GM12878 (cell line): Measurements from ENCODE around the gene CCNJ. TPM values are rescaled to one million over a fixed set of nuclear protein-coding genes. Genes with fewer than 3 reads are reported as not detected.

ENCODE experiments used
- BACH1 ChIP-seq: fragments of 450-650 bp; IDR thresholded peaks from 2 replicates; pipeline ENCODE4 v1.6.1; 2017; ENCODE audit warnings: mild to moderate bottlenecking, borderline replicate concordance
- BCL11A ChIP-seq: IDR thresholded peaks from 2 replicates; pipeline ENCODE4 v1.6.1; 2011; ENCODE audit warnings: low read depth, low read length
- BCL3 ChIP-seq: IDR thresholded peaks from 2 replicates; pipeline ENCODE4 v1.6.1; 2011; ENCODE audit warnings: borderline replicate concordance, low read depth, mild to moderate bottlenecking, moderate library complexity, low read length; ENCODE audit not compliant: insufficient read depth, poor library complexity, severe bottlenecking
- CEBPZ ChIP-seq: fragments of 150-350 bp; IDR thresholded peaks from 2 replicates; pipeline ENCODE4 v1.6.1; 2016; ENCODE audit warnings: low read depth, low read length
- HCFC1 ChIP-seq: fragments of 150-350 bp; IDR thresholded peaks from 2 replicates; pipeline ENCODE4 v1.6.1; 2014; ENCODE audit warnings: low read length
- MLLT1 ChIP-seq: fragments of 450-650 bp; IDR thresholded peaks from 2 replicates; pipeline ENCODE4 v1.6.1; 2016; ENCODE audit warnings: mild to moderate bottlenecking
- MTA2 ChIP-seq: fragments of 450-650 bp; IDR thresholded peaks from 2 replicates; pipeline ENCODE4 v1.6.1; 2016; ENCODE audit warnings: low read depth, mild to moderate bottlenecking, moderate library complexity
- NBN ChIP-seq: fragments of 450-650 bp; IDR thresholded peaks from 2 replicates; pipeline ENCODE4 v1.6.1; 2016
- NFXL1 ChIP-seq: fragments of 450-650 bp; IDR thresholded peaks from 2 replicates; pipeline ENCODE4 v1.6.1; 2017; ENCODE audit warnings: antibody characterized with exemption, mild to moderate bottlenecking, borderline replicate concordance
- NKRF ChIP-seq: fragments of 450-650 bp; conservative IDR thresholded peaks from 2 replicates; pipeline ENCODE4 v1.6.1; 2017; ENCODE audit warnings: mild to moderate bottlenecking, moderate library complexity
- POLR2A ChIP-seq: IDR thresholded peaks from 2 replicates; pipeline ENCODE4 v1.6.1; 2011; ENCODE audit warnings: low read depth, mild to moderate bottlenecking, low read length
- POLR2AphosphoS2 ChIP-seq: IDR thresholded peaks from 2 replicates; pipeline ENCODE4 v1.6.1; 2011; ENCODE audit warnings: low read depth, mild to moderate bottlenecking, low read length, improper control_type of control experiment, moderate library complexity
- TBL1XR1 ChIP-seq: IDR thresholded peaks from 2 replicates; pipeline ENCODE4 v1.6.1; 2012; ENCODE audit warnings: low read depth, low read length, improper control_type of control experiment
- ZNF592 ChIP-seq: fragments of 450-650 bp; IDR thresholded peaks from 2 replicates; pipeline ENCODE4 v1.6.1; 2017; ENCODE audit warnings: mild to moderate bottlenecking, moderate library complexity
- polyA plus RNA-seq, 11 experiments: library from polyadenylated mRNA; depleted of rRNA in 4 of 11; unstranded in 6 of 11; stranded (reverse) in 5 of 11; fragments of >200 nt; fragmentation: Nextera tagmentation in 4 of 11; fragmentation: Illumina TruSeq in 1 of 11; extraction: Ambion mirVana in 4 of 11; extraction: Trizol in 1 of 11; gene quantifications; 1 replicate in 1 of 11; 2 replicates in 10 of 11; pipeline versions ENCODE4 v1.2.1 to v1.2.3, GENCODE V29; 2011 to 2016; ENCODE audit warnings: inconsistent platforms in 2 of 11, missing spikeins in 2 of 11, low read depth in 1 of 11
- total RNA-seq, 4 experiments: library from RNA; depleted of rRNA in 3 of 4; stranded (reverse); fragments of >200 nt in 3 of 4; fragmentation: Illumina TruSeq in 1 of 4; extraction: Trizol in 1 of 4; gene quantifications; 2 replicates each; pipeline versions ENCODE4 v1.2.1 to v1.2.3, GENCODE V29; 2013 to 2021

The CCNJ gene
- total and polyA plus RNA-seq, 10 of the 15 experiments (the other 5 are each of a cell fraction or from before 2014, with no cell fraction given) = 0.56 to 8.8 (median 6.6) TPM

- peak; percentile 93 for TF ChIP-seq NKRF
- no peak for TF ChIP-seq NBN
- no peak for TF ChIP-seq TBL1XR1
- no peak for TF ChIP-seq ZNF592
- TF ChIP-seq BCL11A = no peak
- peak; percentile 55 for TF ChIP-seq POLR2AphosphoS2
- peak; percentile 84 for TF ChIP-seq POLR2A
- TF ChIP-seq MTA2 = no peak
- 0 out of 2 replicates have a peak, but pooled peaks have one; percentile 22 for TF ChIP-seq MLLT1
- TF ChIP-seq BCL3 = peak; percentile 11
- 0 out of 2 replicates have a peak, but pooled peaks have one; percentile 30 for TF ChIP-seq BACH1
- TF ChIP-seq HCFC1 = 0 out of 2 replicates have a peak, but pooled peaks have one; percentile 14
- TF ChIP-seq NFXL1 = no peak
- TF ChIP-seq CEBPZ = no peak
Measured at GRCh38 chr10:96043033-96043892, at the start of gene CCNJ (continued).
